ENCODE results near the gene TMEM109.

TMEM109 gene

DNA sequence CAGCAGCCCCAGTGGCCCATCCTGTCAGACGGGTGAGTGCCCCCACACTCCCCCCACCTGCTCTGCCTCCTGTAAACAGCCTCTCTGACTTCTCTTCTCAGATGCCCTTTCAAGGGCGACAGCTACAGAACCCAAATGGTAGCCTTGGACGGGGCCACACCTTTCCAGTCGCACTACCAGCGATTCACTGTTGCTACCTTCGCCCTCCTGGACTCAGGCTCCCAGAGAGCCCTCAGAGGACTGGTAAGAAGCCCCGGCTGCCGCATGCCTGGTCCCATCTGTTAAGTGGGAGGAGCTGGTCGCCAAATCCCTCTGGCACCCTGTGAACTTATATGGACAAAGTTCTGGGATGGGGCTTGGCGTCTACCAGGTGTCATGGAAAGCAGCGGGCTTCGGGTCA, 40.4 kb upstream of the TMEM109 start:
- no peak overlapping the region for H2BK5ac ChIP-seq (ENCODE audit: low read depth, low read length, poor library complexity)
- H4K91ac ChIP-seq (ENCODE audit: low read depth, low read length), result no peak overlapping the region
- H2AFZ ChIP-seq (ENCODE audit: insufficient read depth, low read length, poor library complexity), result no peak overlapping the region
- no peaks in the 10 kb centered on the region for H3K27me3 ChIP-seq (ENCODE audit: insufficient read depth, low read length)
- no peak overlapping the region for H2BK120ac ChIP-seq (ENCODE audit: insufficient read depth, low read length, poor library complexity)
- peaks cover 2 to 3% of the 10 kb centered on the region in 2 experiments for H3K4me1 ChIP-seq (ENCODE audit: control insufficient read depth in 1 of 2, insufficient read depth in 2 of 2, low read length in 2 of 2)
- no peaks in the 10 kb centered on the region for H3K9me3 ChIP-seq (ENCODE audit: insufficient read depth, low read depth, low read length)
- H3K18ac ChIP-seq (ENCODE audit: low read length), result no peak overlapping the region
- no peak overlapping the region for H2AK5ac ChIP-seq (ENCODE audit: low read length)
- no peak overlapping the region for H3K14ac ChIP-seq (ENCODE audit: low read length)
- no peak for DNase-seq
- H3K79me1 ChIP-seq (ENCODE audit: low read length), result no peaks in the 10 kb centered on the region
- no peak overlapping the region for H4K12ac ChIP-seq (ENCODE audit: low read depth, low read length)
- no peak overlapping the region for H3K23ac ChIP-seq (ENCODE audit: low read length)
- H3K27ac ChIP-seq (ENCODE audit: low read depth, low read length), result no peak overlapping the region
- H3K36me3 ChIP-seq (ENCODE audit: control insufficient read depth in 1 of 2, insufficient read depth in 2 of 2, low read length in 2 of 2), result no peaks in the 10 kb centered on the region
- H2BK12ac ChIP-seq (ENCODE audit: low read length), result no peak overlapping the region
- H4K8ac ChIP-seq (ENCODE audit: low read depth, low read length), result no peak overlapping the region
- no peak overlapping the region for H3K4me3 ChIP-seq (ENCODE audit: low read depth, low read length)
- H3K9ac ChIP-seq (ENCODE audit: low read length), result no peak overlapping the region
- no peak overlapping the region for H3K4me2 ChIP-seq (ENCODE audit: low read length)
- H3K4ac ChIP-seq (ENCODE audit: low read depth, low read length), result no peak overlapping the region
- no peaks in the 10 kb centered on the region for H3K79me2 ChIP-seq (ENCODE audit: control insufficient read depth, insufficient read depth, low read length, poor library complexity)
- no CpG with 5 or more reads among the region's 12 CpGs for WGBS (ENCODE audit: extremely low coverage, insufficient coverage, insufficient read length)

DNA sequence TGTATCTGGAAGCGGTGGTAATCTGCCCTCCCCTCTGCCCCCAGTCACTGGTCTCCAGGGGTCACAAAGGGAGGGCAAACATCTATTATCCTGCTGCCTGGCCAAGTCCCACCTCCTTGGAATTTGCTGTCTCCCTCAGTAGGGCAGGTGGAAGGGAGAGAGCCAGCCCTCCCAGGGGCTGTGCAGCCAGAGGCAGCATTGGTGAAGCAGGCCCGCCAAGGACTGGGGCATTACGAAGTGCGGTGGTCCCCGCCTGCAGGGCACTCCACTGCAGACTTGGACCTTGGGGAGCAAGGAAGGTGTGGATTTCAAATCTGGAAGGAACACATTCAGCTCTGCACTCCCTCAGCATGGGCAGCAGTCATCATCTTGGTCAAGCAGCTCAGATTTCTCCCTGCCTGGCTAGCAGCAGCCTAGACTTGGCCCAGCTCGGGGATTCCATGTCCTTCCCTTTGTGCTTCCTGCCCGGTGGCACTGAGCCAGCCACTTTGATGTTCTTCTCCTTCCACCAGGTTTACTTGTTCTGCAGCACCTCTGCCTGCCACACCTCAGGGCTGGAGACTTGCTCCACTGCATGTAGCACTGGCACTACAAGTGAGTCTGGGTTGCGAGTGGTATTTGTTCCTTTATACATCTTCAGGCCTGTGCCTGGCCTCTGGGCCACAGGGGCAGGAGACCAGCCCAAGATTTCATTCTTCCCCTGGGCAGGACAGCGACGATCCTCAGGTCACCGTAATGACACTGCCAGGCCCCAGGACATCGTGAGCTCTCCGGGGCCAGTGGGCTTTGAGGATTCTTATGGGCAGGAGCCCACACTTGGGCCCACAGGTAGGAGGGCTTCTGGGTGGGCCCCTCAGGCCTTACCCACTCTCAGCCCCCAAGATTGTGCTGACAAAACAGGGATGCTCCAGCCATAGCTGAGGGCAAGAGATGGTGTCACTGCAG, 39.3 kb upstream of the TMEM109 start:
- no peak overlapping the region for H2BK5ac ChIP-seq (ENCODE audit: low read depth, low read length, poor library complexity)
- H3K27ac ChIP-seq (ENCODE audit: low read depth, low read length), result no peak overlapping the region
- no peak overlapping the region for H3K4ac ChIP-seq (ENCODE audit: low read depth, low read length)
- no peaks in the 10 kb centered on the region for H3K79me1 ChIP-seq (ENCODE audit: low read length)
- no peak overlapping the region for H2BK12ac ChIP-seq (ENCODE audit: low read length)
- no peak overlapping the region for H3K9ac ChIP-seq (ENCODE audit: low read length)
- H3K4me3 ChIP-seq (ENCODE audit: low read depth, low read length), result no peak overlapping the region
- H4K8ac ChIP-seq (ENCODE audit: low read depth, low read length), result no peak overlapping the region
- H2BK120ac ChIP-seq (ENCODE audit: insufficient read depth, low read length, poor library complexity), result no peak overlapping the region
- H3K4me2 ChIP-seq (ENCODE audit: low read length), result no peak overlapping the region
- H3K79me2 ChIP-seq (ENCODE audit: control insufficient read depth, insufficient read depth, low read length, poor library complexity), result no peaks in the 10 kb centered on the region
- WGBS (ENCODE audit: extremely low coverage, insufficient coverage, insufficient read length), result no CpG with 5 or more reads among the region's 13 CpGs
- no peaks in the 10 kb centered on the region for H3K36me3 ChIP-seq (ENCODE audit: control insufficient read depth in 1 of 2, insufficient read depth in 2 of 2, low read length in 2 of 2)
- H2AK5ac ChIP-seq (ENCODE audit: low read length), result no peak overlapping the region
- no peak overlapping the region for H3K23ac ChIP-seq (ENCODE audit: low read length)
- peak overlapping the region; percentile 43 for H4K12ac ChIP-seq (ENCODE audit: low read depth, low read length)
- H3K4me1 ChIP-seq (ENCODE audit: control insufficient read depth in 1 of 2, insufficient read depth in 2 of 2, low read length in 2 of 2), result peaks cover 2 to 3% of the 10 kb centered on the region in 2 experiments
- no peaks in the 10 kb centered on the region for H3K9me3 ChIP-seq (ENCODE audit: insufficient read depth, low read depth, low read length)
- H3K27me3 ChIP-seq (ENCODE audit: insufficient read depth, low read length), result no peaks in the 10 kb centered on the region
- H3K18ac ChIP-seq (ENCODE audit: low read length), result no peak overlapping the region
- H3K14ac ChIP-seq (ENCODE audit: low read length), result no peak overlapping the region
- no peak overlapping the region for H4K91ac ChIP-seq (ENCODE audit: low read depth, low read length)
- no peak for DNase-seq
- H2AFZ ChIP-seq (ENCODE audit: insufficient read depth, low read length, poor library complexity), result no peak overlapping the region

DNA sequence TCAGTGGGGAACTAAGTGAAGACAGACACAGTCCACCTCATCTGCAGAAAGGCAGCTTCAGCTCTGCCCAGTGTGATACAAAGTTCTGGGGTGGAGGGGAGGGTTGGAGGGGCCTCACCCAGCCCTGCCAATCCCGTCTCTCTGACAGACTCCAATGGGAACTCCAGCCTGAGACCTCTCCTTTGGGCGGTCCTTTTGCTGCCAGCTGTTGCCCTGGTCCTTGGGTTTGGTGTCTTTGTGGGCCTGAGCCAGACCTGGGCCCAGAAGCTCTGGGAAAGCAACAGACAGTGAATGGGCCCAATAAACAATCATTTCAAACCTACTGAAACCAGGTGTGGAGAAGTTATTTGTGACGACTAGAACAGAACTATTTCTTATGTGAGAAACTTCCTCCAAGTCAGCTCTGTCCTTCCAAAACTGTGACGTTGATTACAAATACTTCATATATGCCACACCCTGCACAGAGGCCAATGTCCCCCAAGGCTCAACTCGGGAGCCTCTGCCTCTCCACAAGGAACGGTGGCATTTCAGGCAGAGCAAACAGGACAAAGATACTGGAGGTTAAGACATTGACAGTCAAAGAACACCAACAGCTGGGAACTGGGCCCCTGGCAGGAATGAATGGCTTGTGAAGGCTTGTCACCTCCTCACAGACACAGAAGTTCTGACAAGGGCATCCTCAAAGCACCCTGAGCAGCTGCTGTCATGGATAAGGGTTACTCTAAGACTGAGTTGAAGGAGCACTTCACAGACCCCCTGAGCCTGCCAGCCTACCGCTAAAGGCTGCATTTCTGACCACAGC, 38.4 kb upstream of the TMEM109 start:
- Histone ChIP-seq H4K8ac (ENCODE audit: low read depth, low read length) (no peak overlapping the region), H2AK5ac (ENCODE audit: low read length) (no peak overlapping the region), H3K36me3 (ENCODE audit: control insufficient read depth in 1 of 2, insufficient read depth in 2 of 2, low read length in 2 of 2) (no peaks in the 10 kb centered on the region), H3K4me2 (ENCODE audit: low read length) (no peak overlapping the region), H3K27ac (ENCODE audit: low read depth, low read length) (no peak overlapping the region), H3K9me3 (ENCODE audit: insufficient read depth, low read depth, low read length) (no peaks in the 10 kb centered on the region), H2BK120ac (ENCODE audit: insufficient read depth, low read length, poor library complexity) (no peak overlapping the region), H2BK5ac (ENCODE audit: low read depth, low read length, poor library complexity) (no peak overlapping the region), H4K91ac (ENCODE audit: low read depth, low read length) (no peak overlapping the region), H3K14ac (ENCODE audit: low read length) (no peak overlapping the region), H3K79me1 (ENCODE audit: low read length) (no peaks in the 10 kb centered on the region), H2AFZ (ENCODE audit: insufficient read depth, low read length, poor library complexity) (no peak overlapping the region), H3K4me1 (ENCODE audit: control insufficient read depth in 1 of 2, insufficient read depth in 2 of 2, low read length in 2 of 2) (peaks cover 2 to 3% of the 10 kb centered on the region in 2 experiments), H2BK12ac (ENCODE audit: low read length) (no peak overlapping the region), H3K27me3 (ENCODE audit: insufficient read depth, low read length) (no peaks in the 10 kb centered on the region), H3K9ac (ENCODE audit: low read length) (no peak overlapping the region), H3K23ac (ENCODE audit: low read length) (no peak overlapping the region), H3K4ac (ENCODE audit: low read depth, low read length) (no peak overlapping the region), H3K79me2 (ENCODE audit: control insufficient read depth, insufficient read depth, low read length, poor library complexity) (no peaks in the 10 kb centered on the region), H4K12ac (ENCODE audit: low read depth, low read length) (no peak overlapping the region), H3K18ac (ENCODE audit: low read length) (no peak overlapping the region), H3K4me3 (ENCODE audit: low read depth, low read length) (no peak overlapping the region)
- no CpG with 5 or more reads among the region's 7 CpGs for WGBS (ENCODE audit: extremely low coverage, insufficient coverage, insufficient read length)
- DNase-seq, result no peak

DNA sequence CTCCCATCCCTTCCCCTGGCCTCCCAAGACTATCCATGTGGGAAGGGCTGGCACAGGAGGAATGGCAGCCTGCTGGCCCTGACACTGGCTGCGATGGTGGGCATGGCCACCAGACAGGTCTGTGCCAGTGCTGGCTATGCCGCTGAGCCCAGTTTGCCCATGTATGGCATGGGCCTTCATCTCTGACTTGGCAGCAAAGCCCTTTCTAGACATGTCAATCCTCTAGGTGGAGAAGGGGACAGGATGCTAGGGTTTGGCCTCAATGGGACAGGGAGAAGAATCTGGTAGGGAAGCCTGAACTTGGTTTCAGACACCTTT, 37.8 kb upstream of the TMEM109 start:
- Histone ChIP-seq H3K4me1 (ENCODE audit: control insufficient read depth in 1 of 2, insufficient read depth in 2 of 2, low read length in 2 of 2) (peaks cover 2 to 3% of the 10 kb centered on the region in 2 experiments), H4K12ac (ENCODE audit: low read depth, low read length) (no peak overlapping the region), H2BK5ac (ENCODE audit: low read depth, low read length, poor library complexity) (no peak overlapping the region), H3K14ac (ENCODE audit: low read length) (no peak overlapping the region), H4K91ac (ENCODE audit: low read depth, low read length) (no peak overlapping the region), H2AK5ac (ENCODE audit: low read length) (no peak overlapping the region), H3K27me3 (ENCODE audit: insufficient read depth, low read length) (no peaks in the 10 kb centered on the region), H3K4ac (ENCODE audit: low read depth, low read length) (no peak overlapping the region), H2BK12ac (ENCODE audit: low read length) (no peak overlapping the region), H3K79me2 (ENCODE audit: control insufficient read depth, insufficient read depth, low read length, poor library complexity) (no peaks in the 10 kb centered on the region), H3K4me2 (ENCODE audit: low read length) (no peak overlapping the region), H3K4me3 (ENCODE audit: low read depth, low read length) (no peak overlapping the region), H3K36me3 (ENCODE audit: control insufficient read depth in 1 of 2, insufficient read depth in 2 of 2, low read length in 2 of 2) (no peaks in the 10 kb centered on the region), H3K27ac (ENCODE audit: low read depth, low read length) (no peak overlapping the region), H3K9me3 (ENCODE audit: insufficient read depth, low read depth, low read length) (no peaks in the 10 kb centered on the region), H2AFZ (ENCODE audit: insufficient read depth, low read length, poor library complexity) (no peak overlapping the region), H3K23ac (ENCODE audit: low read length) (no peak overlapping the region), H2BK120ac (ENCODE audit: insufficient read depth, low read length, poor library complexity) (no peak overlapping the region), H4K8ac (ENCODE audit: low read depth, low read length) (no peak overlapping the region), H3K9ac (ENCODE audit: low read length) (no peak overlapping the region), H3K79me1 (ENCODE audit: low read length) (no peaks in the 10 kb centered on the region), H3K18ac (ENCODE audit: low read length) (no peak overlapping the region)
- DNase-seq, result no peak
- WGBS (ENCODE audit: extremely low coverage, insufficient coverage, insufficient read length), result no CpG with 5 or more reads among the region's 2 CpGs

Data from trophoblast cell (in vitro differentiated cells and primary cell).